Osteoblast (primary cell): Measurements from ENCODE around the gene MCF2L. TPM values are rescaled to one million over a fixed set of nuclear protein-coding genes. Genes with fewer than 3 reads are reported as not detected.

Experiments used
- DNase-seq: peaks from one replicate; pipeline ENCODE4 v3.0.0; 2011; ENCODE audit warnings: low spot score, mixed read lengths; ENCODE audit not compliant: insufficient read length; ENCODE audit errors: missing footprints
- H2AFZ ChIP-seq: 2 replicates; pipeline ENCODE4 v1.6.0; 2011; ENCODE audit warnings: mild to moderate bottlenecking, low read length
- H3K27ac ChIP-seq: 2 replicates; pipeline ENCODE4 v1.5.1; 2011; ENCODE audit warnings: mild to moderate bottlenecking, low read depth, low read length, moderate library complexity
- H3K27me3 ChIP-seq: 2 replicates; pipeline ENCODE4 v1.6.0; 2012; ENCODE audit warnings: mild to moderate bottlenecking, control low read depth, inconsistent platforms, low read length, moderate library complexity; ENCODE audit not compliant: insufficient read depth
- H3K36me3 ChIP-seq: 2 replicates; pipeline ENCODE4 v1.5.1; 2011; ENCODE audit warnings: mild to moderate bottlenecking, low read length, control low read depth, moderate library complexity; ENCODE audit not compliant: insufficient read depth
- H3K4me1 ChIP-seq: 2 replicates; pipeline ENCODE4 v1.5.1; 2011; ENCODE audit warnings: mild to moderate bottlenecking, low read length, control low read depth, moderate library complexity; ENCODE audit not compliant: insufficient read depth
- H3K4me2 ChIP-seq: 2 replicates; pipeline ENCODE4 v1.6.0; 2011; ENCODE audit warnings: mild to moderate bottlenecking, low read length; ENCODE audit not compliant: insufficient read depth
- H3K4me3 ChIP-seq: fragments of 200-600 bp; sonication (generic); 3 replicates; pipeline ENCODE4 v1.5.1; 2012; ENCODE audit warnings: mild to moderate bottlenecking, low read length, inconsistent platforms; ENCODE audit not compliant: insufficient read depth
- H3K79me2 ChIP-seq: 2 replicates; pipeline ENCODE4 v1.6.0; 2012; ENCODE audit warnings: mild to moderate bottlenecking, low read length, control low read depth, inconsistent platforms; ENCODE audit not compliant: insufficient read depth
- H3K9me3 ChIP-seq: 2 replicates; pipeline ENCODE4 v1.5.1; 2011; ENCODE audit warnings: low read depth, low read length, control low read depth
- H4K20me1 ChIP-seq: 2 replicates; pipeline ENCODE4 v1.6.0; 2012; ENCODE audit warnings: mild to moderate bottlenecking, low read length, control low read depth; ENCODE audit not compliant: insufficient read depth
- total RNA-seq: library from RNA; depleted of rRNA; stranded (reverse); fragments of >200 nt; gene quantifications from 2 replicates; pipeline ENCODE4 v1.2.3, GENCODE V29; 2012
- TF ChIP-seq, protein P1 (sequence below): IDR thresholded peaks from 2 replicates; pipeline ENCODE4 v1.5.1; 2011; ENCODE audit warnings: mild to moderate bottlenecking, low read depth, low read length, moderate library complexity; ENCODE audit errors: extremely low read depth

Gene MCF2L
- total RNA-seq, 1 donor: 6.5 TPM

DNA sequence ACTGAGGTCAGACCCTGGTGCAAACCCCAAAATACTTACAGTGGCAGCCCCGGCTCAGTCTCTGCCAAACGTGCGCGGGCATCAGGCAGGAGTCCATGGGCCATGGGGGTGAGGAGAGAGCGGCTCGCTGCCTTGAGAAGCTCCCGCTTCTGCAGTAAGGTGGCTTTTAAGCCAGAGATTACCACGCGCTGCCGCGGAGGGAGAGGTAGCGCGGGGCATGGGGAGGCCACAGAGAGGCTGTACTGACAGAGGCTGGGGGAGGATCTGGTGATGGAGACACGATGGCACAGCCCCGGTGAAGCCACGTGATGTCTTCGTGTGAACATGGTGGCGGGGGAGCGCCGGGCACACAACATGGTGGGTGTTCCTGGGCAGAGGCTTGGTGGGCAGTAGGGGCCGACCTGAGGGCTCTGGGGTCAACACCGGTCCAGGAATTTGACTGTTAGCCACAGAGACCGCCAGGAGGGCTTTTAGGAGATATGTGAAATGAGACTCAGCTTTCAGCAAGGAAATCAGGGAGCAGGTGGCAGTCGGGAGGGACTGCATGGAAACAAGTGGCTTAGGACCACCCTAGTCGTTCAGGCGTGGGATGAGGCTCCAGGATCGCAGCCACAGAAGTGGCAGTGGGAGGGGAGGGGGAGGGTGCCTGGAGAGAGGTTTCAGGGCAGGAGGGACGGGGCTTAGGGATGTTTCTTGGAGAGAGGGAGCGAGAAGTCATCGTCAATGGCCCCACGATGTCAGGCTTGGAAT, 24.1 kb downstream of the MCF2L start:
- Histone ChIP-seq H3K9me3 (no peaks in the 10 kb centered on the region), H3K27ac (no peak overlapping the region), H3K79me2 (no peaks in the 10 kb centered on the region), H3K4me1 (no peaks in the 10 kb centered on the region), H4K20me1 (no peaks in the 10 kb centered on the region), H2AFZ (no peak overlapping the region), H3K4me2 (no peak overlapping the region), H3K27me3 (peaks cover 3% of the 10 kb centered on the region), H3K36me3 (no peaks in the 10 kb centered on the region), H3K4me3 (no peak overlapping the region)
- no peak for DNase-seq
- TF ChIP-seq, protein P1, sequence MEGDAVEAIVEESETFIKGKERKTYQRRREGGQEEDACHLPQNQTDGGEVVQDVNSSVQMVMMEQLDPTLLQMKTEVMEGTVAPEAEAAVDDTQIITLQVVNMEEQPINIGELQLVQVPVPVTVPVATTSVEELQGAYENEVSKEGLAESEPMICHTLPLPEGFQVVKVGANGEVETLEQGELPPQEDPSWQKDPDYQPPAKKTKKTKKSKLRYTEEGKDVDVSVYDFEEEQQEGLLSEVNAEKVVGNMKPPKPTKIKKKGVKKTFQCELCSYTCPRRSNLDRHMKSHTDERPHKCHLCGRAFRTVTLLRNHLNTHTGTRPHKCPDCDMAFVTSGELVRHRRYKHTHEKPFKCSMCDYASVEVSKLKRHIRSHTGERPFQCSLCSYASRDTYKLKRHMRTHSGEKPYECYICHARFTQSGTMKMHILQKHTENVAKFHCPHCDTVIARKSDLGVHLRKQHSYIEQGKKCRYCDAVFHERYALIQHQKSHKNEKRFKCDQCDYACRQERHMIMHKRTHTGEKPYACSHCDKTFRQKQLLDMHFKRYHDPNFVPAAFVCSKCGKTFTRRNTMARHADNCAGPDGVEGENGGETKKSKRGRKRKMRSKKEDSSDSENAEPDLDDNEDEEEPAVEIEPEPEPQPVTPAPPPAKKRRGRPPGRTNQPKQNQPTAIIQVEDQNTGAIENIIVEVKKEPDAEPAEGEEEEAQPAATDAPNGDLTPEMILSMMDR: no peak

GRCh38 chr13:112994084-112994780, 25.2 kb downstream of the MCF2L start:
- DNase-seq: no peak
- H2AFZ ChIP-seq: no peak overlapping the region
- no peaks in the 10 kb centered on the region for H3K9me3 ChIP-seq
- peaks cover 9% of the 10 kb centered on the region for H3K27me3 ChIP-seq
- TF ChIP-seq, protein P1: no peak
- no peaks in the 10 kb centered on the region for H3K36me3 ChIP-seq
- H3K4me1 ChIP-seq: no peaks in the 10 kb centered on the region
- no peak overlapping the region for H3K4me2 ChIP-seq
- H3K4me3 ChIP-seq: no peak overlapping the region
- H4K20me1 ChIP-seq: no peaks in the 10 kb centered on the region
- no peak overlapping the region for H3K27ac ChIP-seq
- no peaks in the 10 kb centered on the region for H3K79me2 ChIP-seq

- Histone ChIP-seq H3K9me3 (no peaks in the 10 kb centered on the region), H3K4me2 (no peak overlapping the region), H3K79me2 (no peaks in the 10 kb centered on the region), H3K4me3 (no peak overlapping the region), H4K20me1 (no peaks in the 10 kb centered on the region), H3K36me3 (no peaks in the 10 kb centered on the region), H2AFZ (no peak overlapping the region), H3K27me3 (peaks cover 9% of the 10 kb centered on the region), H3K4me1 (no peaks in the 10 kb centered on the region), H3K27ac (no peak overlapping the region)
- no peak for DNase-seq
- TF ChIP-seq, protein P1: no peak
Observed at GRCh38 chr13:112994781-112995355, 25.9 kb downstream of the MCF2L start.
